SU-DHL-6 (cell line): Measurements from ENCODE around the gene OVCH2.

Experiments used
- EZH2phosphoT487 ChIP-seq: fragments of 200-600 bp; sonication (generic), shearing (Covaris generic); conservative IDR thresholded peaks from 2 replicates; pipeline ENCODE4 v1.6.1; 2018; ENCODE audit warnings: mild to moderate bottlenecking, antibody characterized with exemption, low read length, moderate library complexity, mixed read lengths
- TF ChIP-seq, protein P1 (sequence below): fragments of 200-600 bp; sonication (generic); IDR thresholded peaks from one replicate; pipeline ENCODE4 v1.5.1; 2017; ENCODE audit warnings: antibody characterized with exemption, mild to moderate bottlenecking, low read length, moderate library complexity; ENCODE audit not compliant: insufficient read depth, poor library complexity, severe bottlenecking

DNA sequence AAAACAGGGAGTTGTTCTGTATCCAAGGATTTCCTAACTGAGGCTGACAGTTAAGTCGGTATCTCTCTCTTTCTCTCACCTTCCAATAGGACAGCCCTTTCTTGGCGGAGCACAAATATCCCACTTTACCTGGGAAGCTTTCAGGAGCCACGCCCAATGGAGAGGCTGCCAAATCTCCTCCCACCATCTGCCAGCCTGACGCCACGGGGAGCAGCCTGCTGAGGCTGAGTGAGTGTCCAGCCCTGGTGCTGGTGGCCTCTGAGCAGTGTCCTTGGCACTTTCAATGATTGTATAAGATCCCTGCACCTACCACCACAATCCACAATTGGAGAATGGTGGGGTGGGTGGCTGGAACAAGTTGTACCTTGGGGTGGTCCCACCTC, 66.6 kb downstream of the OVCH2 start:
- TF ChIP-seq, protein P1, sequence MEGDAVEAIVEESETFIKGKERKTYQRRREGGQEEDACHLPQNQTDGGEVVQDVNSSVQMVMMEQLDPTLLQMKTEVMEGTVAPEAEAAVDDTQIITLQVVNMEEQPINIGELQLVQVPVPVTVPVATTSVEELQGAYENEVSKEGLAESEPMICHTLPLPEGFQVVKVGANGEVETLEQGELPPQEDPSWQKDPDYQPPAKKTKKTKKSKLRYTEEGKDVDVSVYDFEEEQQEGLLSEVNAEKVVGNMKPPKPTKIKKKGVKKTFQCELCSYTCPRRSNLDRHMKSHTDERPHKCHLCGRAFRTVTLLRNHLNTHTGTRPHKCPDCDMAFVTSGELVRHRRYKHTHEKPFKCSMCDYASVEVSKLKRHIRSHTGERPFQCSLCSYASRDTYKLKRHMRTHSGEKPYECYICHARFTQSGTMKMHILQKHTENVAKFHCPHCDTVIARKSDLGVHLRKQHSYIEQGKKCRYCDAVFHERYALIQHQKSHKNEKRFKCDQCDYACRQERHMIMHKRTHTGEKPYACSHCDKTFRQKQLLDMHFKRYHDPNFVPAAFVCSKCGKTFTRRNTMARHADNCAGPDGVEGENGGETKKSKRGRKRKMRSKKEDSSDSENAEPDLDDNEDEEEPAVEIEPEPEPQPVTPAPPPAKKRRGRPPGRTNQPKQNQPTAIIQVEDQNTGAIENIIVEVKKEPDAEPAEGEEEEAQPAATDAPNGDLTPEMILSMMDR = no peak
- no peak for TF ChIP-seq EZH2phosphoT487
